Erythroblast (primary cell): ENCODE results near the gene GRIK2.

ENCODE experiments used
- GATA1 ChIP-seq: IDR thresholded peaks from 2 replicates; pipeline ENCODE4 v1.6.1; 2011; ENCODE audit warnings: low read depth, mild to moderate bottlenecking, control low read depth, low read length, moderate library complexity
- POLR2A ChIP-seq: IDR thresholded peaks from 2 replicates; pipeline ENCODE4 v1.6.1; 2011; ENCODE audit warnings: mild to moderate bottlenecking, low read length

GRCh38 chr6:101652079-101652478, 258.6 kb downstream of the GRIK2 start:
- no peak for TF ChIP-seq POLR2A
- TF ChIP-seq GATA1 = no peak
